HepG2 (cell line): ENCODE measurements around the gene AK8. TPM values are rescaled to one million over a fixed set of nuclear protein-coding genes. Genes with fewer than 3 reads are reported as not detected.

ENCODE experiments used
- ATAC-seq: fragments of 200-7000 bp; cut with Tn5 transposase; 3 replicates; pipeline ENCODE4 v1.9.1; 2020; ENCODE audit warnings: mild to moderate bottlenecking, moderate library complexity
- BruUV-seq: library from RNA; stranded (reverse); fragments of 400-500 nt; replicated peaks from 2 replicates; lab custom pipeline; 2021; lab: Mats Ljungman, UMichigan
- CTCF ChIA-PET: fragments of 300-600 bp; formaldehyde crosslinking; extraction: SDS; loops from one replicate; lab custom pipeline; 2021; ENCODE audit warnings: low total read pairs, inconsistent platforms, low intra/inter-chr PET ratio; lab: Yijun Ruan, JAX
- POLR2A ChIA-PET: fragments of 350-600 bp; sonication (Branson Sonifier 250); formaldehyde crosslinking; loops from one replicate; lab custom pipeline; 2020; ENCODE audit warnings: antibody characterized with exemption, inconsistent platforms; lab: Yijun Ruan, JAX
- DNase-seq: peaks from one replicate; pipeline ENCODE4 v3.0.0-alpha.2; 2015; ENCODE audit warnings: low spot score
- FAIRE-seq: peaks from 3 replicates; lab custom pipeline; 2011; peaks lifted over from hg19 to GRCh38; lab: Jason Lieb, UNC
- H2AFZ ChIP-seq: one replicate; pipeline ENCODE4 v1.6.1; 2011; ENCODE audit warnings: low read length, inconsistent platforms
- H3K27ac ChIP-seq: fragments of 300-600 bp; 3 replicates; pipeline ENCODE4 v1.8.0; 2011; ENCODE audit warnings: mixed run types, mild to moderate bottlenecking, mixed read lengths, low read length, inconsistent platforms; ENCODE audit not compliant: insufficient read depth; ENCODE audit errors: extremely low read length
- H3K27me3 ChIP-seq, 2 experiments: fragments of 200-600 bp in 1 of 2; 2 replicates in 1 of 2; 3 replicates in 1 of 2; pipeline versions ENCODE4 v1.6.0 to v1.8.0; 2011; ENCODE audit warnings: low read length in 2 of 2, mild to moderate bottlenecking in 2 of 2, moderate library complexity in 2 of 2, inconsistent platforms in 1 of 2; ENCODE audit not compliant: insufficient read depth in 2 of 2, control insufficient read depth in 1 of 2
- H3K36me3 ChIP-seq, 2 experiments: fragments of 200-600 bp in 1 of 2; replicated peaks in 1 of 2; 2 replicates in 1 of 2; 3 replicates in 1 of 2; pipeline versions ENCODE4 v1.5.1 to v1.8.0; 2011; ENCODE audit warnings: low read length in 2 of 2, inconsistent platforms in 1 of 2; ENCODE audit not compliant: insufficient read depth in 2 of 2, control insufficient read depth in 1 of 2
- H3K4me1 ChIP-seq: 2 replicates; pipeline ENCODE4 v1.5.1; 2012; ENCODE audit warnings: low read length, inconsistent platforms; ENCODE audit not compliant: insufficient read depth
- H3K4me2 ChIP-seq: 2 replicates; pipeline ENCODE4 v1.6.0; 2011; ENCODE audit warnings: low read depth, low read length, inconsistent platforms
- H3K4me3 ChIP-seq, 3 experiments: fragments of 200-600 bp in 1 of 3; sonication (generic), shearing (Covaris generic) in 1 of 3; replicated peaks in 1 of 3; 2 replicates each; pipeline ENCODE4 v1.5.1; 2011 to 2016; ENCODE audit warnings: low read length in 3 of 3, inconsistent platforms in 2 of 3, low read depth in 2 of 3, mild to moderate bottlenecking in 2 of 3, control low read depth in 1 of 3, mixed read lengths in 1 of 3; ENCODE audit not compliant: insufficient read depth in 1 of 3
- H3K79me2 ChIP-seq: one replicate; pipeline ENCODE4 v1.6.1; 2011; ENCODE audit warnings: low read length, inconsistent platforms; ENCODE audit not compliant: insufficient read depth
- H3K9ac ChIP-seq: 2 replicates; pipeline ENCODE4 v1.6.0; 2011; ENCODE audit warnings: mild to moderate bottlenecking, low read depth, low read length, inconsistent platforms; ENCODE audit not compliant: insufficient read depth
- H3K9me3 ChIP-seq: 2 replicates; pipeline ENCODE4 v1.5.1; 2012; ENCODE audit warnings: mild to moderate bottlenecking, low read length
- H4K20me1 ChIP-seq: 2 replicates; pipeline ENCODE4 v1.6.0; 2011; ENCODE audit warnings: inconsistent platforms, mild to moderate bottlenecking, low read length, moderate library complexity; ENCODE audit not compliant: insufficient read depth
- CC2D1A ChIP-seq: sonication (generic); formaldehyde crosslinking; IDR thresholded peaks from 2 replicates; pipeline ENCODE4 v1.8.1; 2023; ENCODE audit warnings: mild to moderate bottlenecking, missing genetic modification reagents
- HMGA1 ChIP-seq: sonication (generic); formaldehyde crosslinking; conservative IDR thresholded peaks from 2 replicates; pipeline ENCODE4 v1.4.0; 2020; ENCODE audit warnings: missing genetic modification reagents
- SNAPC4 ChIP-seq: sonication (generic); formaldehyde crosslinking; IDR thresholded peaks from 2 replicates; pipeline ENCODE4 v1.4.0; 2020; ENCODE audit warnings: mild to moderate bottlenecking, missing genetic modification reagents
- SP2 ChIP-seq: sonication (generic); formaldehyde crosslinking; IDR thresholded peaks from 2 replicates; pipeline ENCODE4 v1.5.1; 2020; ENCODE audit warnings: mild to moderate bottlenecking, missing genetic modification reagents
- ZMAT3 ChIP-seq: sonication (generic); formaldehyde crosslinking; conservative IDR thresholded peaks from 2 replicates; pipeline ENCODE4 v1.7.0; 2021; ENCODE audit warnings: missing genetic modification reagents
- ZNF678 ChIP-seq: sonication (generic); formaldehyde crosslinking; IDR thresholded peaks from 2 replicates; pipeline ENCODE4 v1.4.0; 2020; ENCODE audit warnings: mild to moderate bottlenecking, missing genetic modification reagents
- ZSCAN30 ChIP-seq: sonication (generic); formaldehyde crosslinking; IDR thresholded peaks from 2 replicates; pipeline ENCODE4 v1.5.0; 2020; ENCODE audit warnings: mild to moderate bottlenecking, missing genetic modification reagents
- WGBS: methylation state at CpG from one replicate; pipeline ENCODE4 v1.1.6; 2017; ENCODE audit warnings: low lambda C conversion rate; 5-methylcytosine and 5-hydroxymethylcytosine counted together
- in situ Hi-C: cut with HindIII; loops from 2 replicates; pipeline ENCODE4 v1.10.0; 2017; ENCODE audit warnings: low pct_unique_long_range_greater_than_20kb; ENCODE audit not compliant: extremely low pct_ligation_motif_present
- intact Hi-C: fragments of 100-400 bp; cut with micrococcal nuclease; formaldehyde crosslinking; loops from one replicate; pipeline ENCODE4 v1.10.0; 2022; ENCODE audit not compliant: unreplicated experiment
- polyA plus RNA-seq, 8 experiments: library from polyadenylated mRNA; depleted of rRNA in 3 of 8; stranded (reverse) in 7 of 8; unstranded in 1 of 8; fragments of >200 nt; fragmentation: Illumina TruSeq in 4 of 8; extraction: Trizol in 4 of 8; gene quantifications; 2 replicates each; pipeline versions ENCODE4 v1.2.1 to v1.2.3, GENCODE V29; 2011 to 2016; ENCODE audit warnings: low read depth in 4 of 8, missing spikeins in 1 of 8, mixed read lengths in 1 of 8; ENCODE audit not compliant: insufficient read depth in 1 of 8
- total RNA-seq, 5 experiments: library from RNA; depleted of rRNA; stranded (reverse); fragments of >200 nt; fragmentation: Illumina TruSeq; extraction: Trizol; gene quantifications; 2 replicates each; pipeline ENCODE4 v1.2.3, GENCODE V29; 2016; ENCODE audit warnings: low read depth in 1 of 5

AK8 gene
- total and polyA plus RNA-seq, 2 of the 13 experiments (the other 11 are each of a cell fraction or from before 2014, with no cell fraction given), result 0.11 TPM; not detected in 1

GRCh38 chr9:132789719-132790118 is 88.4 kb downstream of the AK8 start:
- Histone ChIP-seq H3K9ac (no peak overlapping the region), H3K27ac (no peak overlapping the region), H3K27me3 (peaks cover 0 to 12% of the 10 kb centered on the region in 2 experiments; a peak in 3 of 5 replicates), H3K4me3 (no peak overlapping the region), H3K79me2 (no peaks in the 10 kb centered on the region), H3K4me2 (no peak overlapping the region), H3K4me1 (peaks cover 29% of the 10 kb centered on the region), H2AFZ (no peak overlapping the region), H4K20me1 (no peaks in the 10 kb centered on the region), H3K9me3 (peaks cover 4% of the 10 kb centered on the region; the same call in 1 of the 2 replicates), H3K36me3 (no peaks in the 10 kb centered on the region)
- intact Hi-C loops (no loop called here), in situ Hi-C loops (loop anchor here (10.0 kb wide), 1 partner anchor 95 kb away; no protein-coding TSS in a partner anchor)
- no peak for FAIRE-seq
- POLR2A ChIA-PET, result no interaction called here
- TF ChIP-seq ZMAT3 (CRISPR knock-in tag) (no peak), ZNF678 (no peak), CC2D1A (CRISPR knock-in tag) (no peak), HMGA1 (no peak), ZSCAN30 (CRISPR knock-in tag) (no peak), SP2 (CRISPR knock-in tag) (no peak), SNAPC4 (CRISPR knock-in tag) (no peak)
- CTCF ChIA-PET, result no interaction called here
- DNase-seq, result no peak
- no TSS peak for BruUV-seq
- no peak for ATAC-seq
- 7% methylated on average over 3 of the region's 3 CpGs for WGBS
